Nephron (organoid): ENCODE results near the gene CHIC2.

Source experiments
- H3K27ac Mint-ChIP-seq, 3 experiments: 2 replicates each; pipeline ENCODE4 v1.8.0; 2020; ENCODE audit warnings: mixed read lengths in 3 of 3, mild to moderate bottlenecking in 2 of 3, moderate library complexity in 1 of 3
- H3K27me3 Mint-ChIP-seq: 2 replicates; pipeline ENCODE4 v1.8.0; 2021; ENCODE audit warnings: low read depth, mild to moderate bottlenecking, moderate library complexity, mixed read lengths
- H3K36me3 Mint-ChIP-seq: 2 replicates; pipeline ENCODE4 v1.8.0; 2020; ENCODE audit warnings: low read depth, mixed read lengths
- H3K4me1 Mint-ChIP-seq: 2 replicates; pipeline ENCODE4 v1.8.0; 2020; ENCODE audit warnings: mixed read lengths
- H3K4me3 Mint-ChIP-seq, 3 experiments: 2 replicates each; pipeline ENCODE4 v1.8.0; 2020; ENCODE audit warnings: mild to moderate bottlenecking in 3 of 3, mixed read lengths in 3 of 3, moderate library complexity in 2 of 3
- H3K9me3 Mint-ChIP-seq: 2 replicates; pipeline ENCODE4 v1.8.0; 2020; ENCODE audit warnings: mixed read lengths
- TF ChIP-seq, protein P1 (sequence below), 3 experiments: fragments of 200-600 bp; sonication (generic); IDR thresholded peaks; one replicate each; pipeline ENCODE4 v1.5.0; 2021; ENCODE audit warnings: antibody characterized with exemption in 3 of 3; ENCODE audit not compliant: unreplicated experiment in 3 of 3

The CHIC2 gene

GRCh38 chr4:54103190-54103574 is 38.8 kb upstream of the CHIC2 start:
- Mint-ChIP-seq H3K27me3 (peaks cover 100% of the 10 kb centered on the region), H3K9me3 (peaks cover under 1% of the 10 kb centered on the region), H3K36me3 (no peaks in the 10 kb centered on the region), H3K27ac (no peak overlapping the region), H3K4me3 (peak overlapping the region; percentile 70 to 77 (median 76)), H3K4me1 (peaks cover 45% of the 10 kb centered on the region)
- TF ChIP-seq, protein P1, sequence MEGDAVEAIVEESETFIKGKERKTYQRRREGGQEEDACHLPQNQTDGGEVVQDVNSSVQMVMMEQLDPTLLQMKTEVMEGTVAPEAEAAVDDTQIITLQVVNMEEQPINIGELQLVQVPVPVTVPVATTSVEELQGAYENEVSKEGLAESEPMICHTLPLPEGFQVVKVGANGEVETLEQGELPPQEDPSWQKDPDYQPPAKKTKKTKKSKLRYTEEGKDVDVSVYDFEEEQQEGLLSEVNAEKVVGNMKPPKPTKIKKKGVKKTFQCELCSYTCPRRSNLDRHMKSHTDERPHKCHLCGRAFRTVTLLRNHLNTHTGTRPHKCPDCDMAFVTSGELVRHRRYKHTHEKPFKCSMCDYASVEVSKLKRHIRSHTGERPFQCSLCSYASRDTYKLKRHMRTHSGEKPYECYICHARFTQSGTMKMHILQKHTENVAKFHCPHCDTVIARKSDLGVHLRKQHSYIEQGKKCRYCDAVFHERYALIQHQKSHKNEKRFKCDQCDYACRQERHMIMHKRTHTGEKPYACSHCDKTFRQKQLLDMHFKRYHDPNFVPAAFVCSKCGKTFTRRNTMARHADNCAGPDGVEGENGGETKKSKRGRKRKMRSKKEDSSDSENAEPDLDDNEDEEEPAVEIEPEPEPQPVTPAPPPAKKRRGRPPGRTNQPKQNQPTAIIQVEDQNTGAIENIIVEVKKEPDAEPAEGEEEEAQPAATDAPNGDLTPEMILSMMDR (IDR thresholded peaks at IDR 0.05; ENCODE audit: unreplicated experiment in 3 of 3) = no peak

- H3K4me3 Mint-ChIP-seq = peak overlapping the region; percentile 30 to 77 (median 70)
- no peaks in the 10 kb centered on the region for H3K36me3 Mint-ChIP-seq
- no peak overlapping the region for H3K27ac Mint-ChIP-seq
- no peaks in the 10 kb centered on the region for H3K9me3 Mint-ChIP-seq
- peaks cover 42% of the 10 kb centered on the region for H3K4me1 Mint-ChIP-seq
- H3K27me3 Mint-ChIP-seq = peaks cover 100% of the 10 kb centered on the region
- TF ChIP-seq, protein P1 (IDR thresholded peaks at IDR 0.05; ENCODE audit: unreplicated experiment in 3 of 3) = no peak
Observed at GRCh38 chr4:54102531-54103106, 38.2 kb upstream of the CHIC2 start.

DNA sequence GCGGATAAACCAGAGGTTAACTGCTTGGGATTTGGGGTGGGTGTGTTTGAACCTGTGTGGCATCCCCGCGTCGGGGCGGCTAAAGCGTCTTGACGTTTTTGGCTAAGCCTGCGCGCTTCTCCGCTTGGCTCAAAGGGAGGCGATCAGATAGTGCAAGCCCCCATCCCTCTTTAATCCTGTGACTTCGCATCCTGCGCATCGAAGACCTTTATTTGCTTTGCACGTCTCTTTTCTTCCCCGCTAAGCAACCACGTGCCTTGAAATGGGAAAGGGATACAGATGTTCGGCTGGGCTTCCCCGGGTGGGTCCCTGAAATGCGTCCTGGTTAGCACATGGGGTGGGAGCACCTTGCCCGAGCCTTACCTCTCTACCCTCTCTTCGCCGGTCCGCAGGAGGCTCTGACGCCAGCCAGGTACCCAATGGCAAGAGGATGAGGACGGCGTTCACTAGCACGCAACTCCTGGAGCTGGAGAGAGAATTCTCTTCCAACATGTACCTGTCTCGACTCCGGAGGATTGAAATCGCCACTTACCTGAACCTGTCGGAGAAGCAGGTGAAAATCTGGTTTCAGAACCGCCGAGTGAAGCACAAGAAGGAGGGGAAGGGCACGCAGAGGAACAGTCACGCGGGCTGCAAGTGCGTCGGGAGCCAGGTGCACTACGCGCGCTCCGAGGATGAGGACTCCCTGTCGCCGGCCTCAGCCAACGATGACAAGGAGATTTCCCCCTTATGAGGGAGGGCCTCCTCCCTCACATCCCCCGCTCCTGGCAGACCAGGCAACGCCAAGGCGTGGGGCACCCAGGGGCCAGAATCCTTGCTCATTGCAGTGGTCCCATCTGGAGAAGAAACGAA is 37.0 kb upstream of the CHIC2 start:
- H3K9me3 Mint-ChIP-seq = no peaks in the 10 kb centered on the region
- peaks cover 36% of the 10 kb centered on the region for H3K4me1 Mint-ChIP-seq
- H3K36me3 Mint-ChIP-seq = no peaks in the 10 kb centered on the region
- H3K4me3 Mint-ChIP-seq = peak overlapping the region; percentile 51 to 67 (median 55)
- TF ChIP-seq, protein P1 (IDR thresholded peaks at IDR 0.05; ENCODE audit: unreplicated experiment in 3 of 3) = no peak
- H3K27ac Mint-ChIP-seq = no peak overlapping the region
- peaks cover 100% of the 10 kb centered on the region for H3K27me3 Mint-ChIP-seq

- H3K4me3 Mint-ChIP-seq = peak overlapping the region; percentile 51 to 67 (median 55)
- no peaks in the 10 kb centered on the region for H3K36me3 Mint-ChIP-seq
- peaks cover 100% of the 10 kb centered on the region for H3K27me3 Mint-ChIP-seq
- H3K4me1 Mint-ChIP-seq = peaks cover 36% of the 10 kb centered on the region
- H3K27ac Mint-ChIP-seq = no peak overlapping the region
- no peaks in the 10 kb centered on the region for H3K9me3 Mint-ChIP-seq
- TF ChIP-seq, protein P1 (IDR thresholded peaks at IDR 0.05; ENCODE audit: unreplicated experiment in 3 of 3) = no peak
Observed at GRCh38 chr4:54100595-54101189, 36.3 kb upstream of the CHIC2 start.

DNA sequence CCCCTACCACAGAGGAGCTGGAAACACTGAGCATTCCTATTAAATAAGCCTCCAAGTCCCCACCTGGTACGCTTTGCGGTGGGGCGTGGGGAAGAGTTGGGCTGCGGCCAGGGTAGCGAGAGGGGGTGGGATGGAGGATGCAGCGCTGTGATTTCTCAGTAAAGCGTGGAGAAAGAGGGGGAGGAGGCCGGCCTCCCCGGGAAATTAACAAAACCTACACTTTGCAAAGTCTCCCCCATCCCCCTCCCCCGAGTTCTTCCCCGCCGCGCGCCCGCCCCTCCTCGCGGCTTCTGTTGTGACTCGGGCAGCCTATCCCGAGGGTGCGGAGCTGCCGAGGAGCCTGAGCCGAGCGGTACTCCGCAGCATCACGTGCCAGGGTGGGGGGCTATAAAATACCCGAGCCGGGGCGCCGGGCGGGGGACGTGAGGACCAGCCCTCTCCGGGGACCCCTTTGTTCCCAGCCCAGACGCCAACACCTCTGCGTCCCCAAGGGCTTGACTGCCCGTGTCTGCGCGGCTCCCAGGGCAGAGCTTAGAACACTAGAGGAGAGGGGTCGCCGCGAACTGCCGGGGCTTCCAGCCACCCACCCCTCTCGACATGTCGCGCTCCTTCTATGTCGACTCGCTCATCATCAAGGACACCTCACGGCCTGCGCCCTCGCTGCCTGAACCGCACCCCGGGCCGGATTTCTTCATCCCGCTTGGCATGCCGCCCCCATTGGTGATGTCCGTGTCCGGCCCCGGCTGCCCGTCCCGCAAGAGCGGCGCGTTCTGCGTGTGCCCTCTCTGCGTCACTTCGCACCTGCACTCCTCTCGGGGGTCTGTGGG is 35.6 kb upstream of the CHIC2 start, which contains the start of gene GSX2:
Gene GSX2, plus strand, starts transcription at position 416 of the 827 bp plus-strand sequence. Its CDS starts 182 bp downstream, at position 598.
- no peaks in the 10 kb centered on the region for H3K36me3 Mint-ChIP-seq
- peaks cover 36% of the 10 kb centered on the region for H3K4me1 Mint-ChIP-seq
- peak within 1 kb of the TSS; percentile 51 to 69 (median 67) for H3K4me3 Mint-ChIP-seq
- no peaks in the 10 kb centered on the region for H3K9me3 Mint-ChIP-seq
- H3K27me3 Mint-ChIP-seq = peaks cover 100% of the 10 kb centered on the region
- TF ChIP-seq, protein P1 (IDR thresholded peaks at IDR 0.05; ENCODE audit: unreplicated experiment in 3 of 3) = no peak
- H3K27ac Mint-ChIP-seq = no peak within 1 kb of the TSS
